RCC 7860 (cell line): ENCODE measurements around the gene SLC35F1.

Experiments used
- DNase-seq: peaks from one replicate; pipeline ENCODE4 v3.0.0-alpha.2; 2015; ENCODE audit warnings: low spot score
- FAIRE-seq: peaks from 2 replicates; lab custom pipeline; 2012; peaks lifted over from hg19 to GRCh38; lab: Jason Lieb, UNC

SLC35F1 gene

GRCh38 chr6:118249680-118250079 is 342.6 kb downstream of the SLC35F1 start:
- DNase-seq (no peak), FAIRE-seq (no peak)

GRCh38 chr6:118252474-118252873 is 345.4 kb downstream of the SLC35F1 start:
- FAIRE-seq, result no peak
- no peak for DNase-seq

DNA sequence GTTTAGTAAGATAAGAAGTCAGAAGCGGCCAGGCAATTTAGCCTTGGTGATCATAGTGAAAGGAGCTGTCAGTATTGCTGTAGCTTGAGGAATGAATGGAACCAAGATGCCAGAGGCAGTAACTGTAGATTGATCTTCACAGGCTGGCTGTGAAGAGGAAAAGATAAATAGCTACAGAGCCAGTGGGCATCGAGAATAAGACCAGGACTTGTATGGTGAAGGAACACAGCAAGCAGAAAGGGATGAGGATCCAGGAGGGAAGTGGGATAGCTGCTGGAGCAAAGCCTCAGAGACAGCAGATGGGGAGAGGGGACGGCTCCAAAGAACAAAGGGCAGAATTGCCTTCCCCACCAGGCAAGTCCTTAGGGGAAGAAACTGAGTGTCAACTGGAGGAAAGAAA is 346.7 kb downstream of the SLC35F1 start:
- FAIRE-seq (no peak), DNase-seq (no peak)

GRCh38 chr6:118260833-118261232 is 353.8 kb downstream of the SLC35F1 start:
- FAIRE-seq (no peak), DNase-seq (no peak)

DNA sequence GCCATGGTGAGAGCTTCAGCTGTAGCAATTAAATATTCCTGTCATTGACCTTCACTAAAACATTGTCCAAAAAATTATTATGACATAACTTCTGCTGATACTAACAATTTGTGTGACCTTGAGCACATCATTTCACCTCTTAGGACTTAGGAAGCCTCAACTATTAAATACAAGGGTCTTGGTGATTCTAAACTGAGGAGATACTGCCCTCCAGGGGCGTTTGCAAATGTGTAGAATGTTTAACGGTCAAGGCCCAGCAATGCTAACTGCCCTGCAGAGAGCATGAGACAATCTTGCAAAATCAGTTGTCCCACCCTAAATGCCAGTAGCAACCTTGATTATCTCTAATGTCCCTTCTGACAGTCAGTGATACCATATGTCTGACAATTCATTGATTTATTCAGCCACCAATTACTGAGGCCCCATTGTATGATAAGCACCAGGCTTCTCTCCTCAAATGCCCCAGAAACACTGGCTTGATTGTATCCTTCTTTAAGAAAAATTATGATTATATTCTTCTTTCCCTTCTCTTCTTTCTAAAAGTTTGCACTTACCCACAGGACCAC is 356.9 kb downstream of the SLC35F1 start:
- DNase-seq, result no peak
- no peak for FAIRE-seq

GRCh38 chr6:118269659-118270058 is 362.6 kb downstream of the SLC35F1 start:
- FAIRE-seq (no peak), DNase-seq (no peak)

- FAIRE-seq, result no peak
- no peak for DNase-seq
Observed at GRCh38 chr6:118277631-118278030, 370.6 kb downstream of the SLC35F1 start.

DNA sequence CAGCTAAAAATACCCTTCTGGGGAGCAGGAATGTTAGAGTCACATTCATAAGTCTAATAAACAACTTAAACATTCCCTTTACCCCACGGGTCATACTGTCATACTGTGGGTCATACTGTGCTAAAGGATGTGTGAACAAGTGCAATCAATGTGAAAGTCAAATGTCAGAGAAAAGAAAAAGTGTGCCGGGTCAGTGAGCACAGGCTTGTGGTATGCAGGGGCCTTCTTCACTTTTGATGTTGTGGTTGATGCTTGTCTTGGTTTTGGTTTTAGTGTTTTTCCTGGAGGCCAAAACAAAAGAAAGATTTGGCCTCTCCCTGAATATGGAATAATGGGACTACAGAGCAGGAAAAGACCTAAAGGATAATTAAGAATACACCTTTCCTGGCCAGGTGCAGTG is 373.1 kb downstream of the SLC35F1 start:
- no peak for FAIRE-seq
- peak; percentile 5 for DNase-seq

GRCh38 chr6:118281291-118281690 is 374.2 kb downstream of the SLC35F1 start:
- FAIRE-seq (no peak), DNase-seq (no peak)

DNA sequence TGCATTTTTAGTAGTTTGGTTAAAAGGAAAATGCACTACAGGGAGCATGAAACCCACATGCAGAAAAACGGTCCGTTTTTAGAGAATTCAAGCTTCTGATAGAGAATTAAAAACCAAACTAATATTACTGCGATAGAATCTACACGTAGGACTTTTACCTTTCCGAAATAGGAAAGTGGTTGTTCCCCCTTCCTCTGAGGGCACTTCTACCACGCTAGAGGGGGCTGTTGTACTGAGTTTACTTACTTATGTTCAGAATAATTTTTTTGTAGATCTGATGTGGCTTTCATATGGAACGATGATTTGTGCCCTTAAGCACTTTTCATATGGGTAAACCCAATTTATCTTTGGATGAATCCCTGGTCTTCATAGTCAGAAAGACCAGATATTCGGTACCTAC is 376.7 kb downstream of the SLC35F1 start:
- FAIRE-seq (peak; percentile 28), DNase-seq (peak; percentile 35)

- no peak for FAIRE-seq
- no peak for DNase-seq
Observed at GRCh38 chr6:118284736-118285360, 377.8 kb downstream of the SLC35F1 start.

DNA sequence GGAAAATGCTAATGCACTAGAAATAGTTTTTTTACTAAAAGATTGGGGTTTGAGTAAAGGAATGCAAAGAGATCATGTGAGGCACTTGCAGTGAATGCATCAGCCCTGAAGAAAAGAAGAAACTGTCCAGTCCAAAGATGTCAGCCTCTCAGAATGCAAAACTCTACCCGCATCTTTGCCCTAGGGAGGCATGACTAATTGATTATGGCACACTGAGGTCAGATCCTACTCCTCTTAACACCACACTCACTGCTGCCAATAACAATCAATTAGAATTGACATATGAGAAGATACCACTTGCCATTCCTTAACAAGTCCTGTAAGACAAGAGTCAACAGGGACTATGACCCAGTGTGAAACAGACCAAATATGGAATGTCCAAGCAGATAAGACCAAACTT is 378.7 kb downstream of the SLC35F1 start:
- FAIRE-seq, result no peak
- DNase-seq, result no peak

DNA sequence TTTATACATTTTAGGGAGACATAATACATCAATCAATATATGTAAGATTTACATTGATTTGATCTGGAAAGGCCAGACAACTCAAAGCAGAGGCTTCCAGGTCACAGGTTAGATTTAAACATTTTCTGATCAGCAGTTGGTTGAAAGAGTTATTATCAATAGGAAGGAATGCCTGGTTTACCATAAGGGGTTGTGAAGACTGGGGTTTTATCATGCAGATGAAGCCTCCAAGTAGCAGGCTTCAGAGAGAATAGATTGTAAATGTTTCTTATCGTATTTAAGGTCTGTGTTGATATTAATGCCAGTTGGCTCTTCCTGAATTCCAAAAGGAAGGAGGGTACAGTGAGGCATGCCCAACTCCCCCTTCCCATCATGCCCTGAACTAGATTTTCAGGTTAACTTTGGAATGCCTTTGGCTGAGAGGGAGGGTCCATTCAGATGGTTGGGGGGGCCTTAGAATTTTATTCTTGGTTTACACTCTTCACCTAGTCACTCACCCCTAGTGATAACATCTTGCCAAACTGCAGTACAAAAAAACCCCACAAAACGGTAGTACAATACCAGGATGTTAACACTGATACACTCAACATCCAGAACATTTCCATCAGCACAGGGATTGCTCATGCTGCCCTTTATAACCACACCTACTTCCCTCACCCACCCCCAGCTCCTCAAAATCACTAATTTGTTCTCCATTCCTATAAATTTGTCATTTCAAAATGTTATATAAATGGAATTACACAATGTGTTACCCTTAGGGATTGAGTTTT is 381.5 kb downstream of the SLC35F1 start:
- FAIRE-seq, result no peak
- no peak for DNase-seq

DNA sequence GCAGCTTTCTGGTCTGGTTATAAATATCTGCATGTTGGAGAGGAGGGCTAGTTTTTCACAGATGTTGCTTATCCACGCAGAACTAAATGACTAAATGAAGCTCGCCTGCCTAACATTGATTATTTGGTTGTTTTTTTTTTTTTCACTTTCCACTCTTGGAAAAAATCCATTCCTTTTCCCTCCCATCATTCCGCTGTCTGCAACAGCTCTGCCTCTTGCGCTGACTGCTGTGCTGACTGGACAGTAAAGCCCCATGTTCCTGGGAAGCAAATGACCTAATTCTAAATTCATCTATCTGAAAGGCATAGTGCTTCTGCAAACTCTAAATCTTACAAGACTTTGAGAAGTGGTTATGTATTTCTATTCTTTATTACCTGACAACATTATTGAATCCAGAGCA is 385.5 kb downstream of the SLC35F1 start:
- DNase-seq, result no peak
- FAIRE-seq, result no peak

DNA sequence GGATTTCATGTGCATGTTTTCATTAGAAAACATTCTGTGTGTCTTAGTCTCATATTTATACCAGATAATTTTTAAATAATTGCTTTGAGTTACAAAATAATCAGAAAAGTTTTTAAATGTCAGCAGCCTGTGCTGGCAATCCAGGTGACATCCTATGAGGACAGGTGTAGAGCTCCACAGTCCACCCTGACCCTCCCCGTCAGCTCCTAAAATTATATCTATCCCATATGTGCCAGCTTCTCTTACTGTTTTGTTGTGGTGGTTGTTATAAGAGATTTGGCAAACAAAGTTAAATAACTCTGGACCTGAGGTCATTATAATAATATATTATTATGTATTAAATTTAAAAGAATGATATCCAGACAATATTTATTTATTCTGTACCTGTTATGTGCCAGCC is 387.8 kb downstream of the SLC35F1 start:
- DNase-seq (no peak), FAIRE-seq (no peak)

DNA sequence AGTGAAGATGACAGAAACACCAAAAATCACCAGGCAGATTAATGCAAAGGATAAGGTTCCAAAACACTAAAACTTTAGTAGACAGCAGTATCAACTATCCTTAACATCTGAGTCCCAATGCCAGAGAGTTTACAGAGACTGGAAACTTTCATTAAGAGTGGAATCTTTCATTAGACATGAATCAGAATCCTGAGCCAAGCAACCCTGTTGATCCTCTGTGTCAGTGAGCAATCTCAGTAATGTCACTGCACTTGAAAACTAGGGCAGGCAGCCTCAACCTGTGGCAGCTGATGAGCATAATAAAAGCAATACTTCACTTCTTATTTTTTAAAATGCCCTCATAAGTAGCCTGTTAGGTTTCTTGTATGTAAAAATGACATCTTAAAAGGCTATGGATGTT is 388.3 kb downstream of the SLC35F1 start:
- DNase-seq, result no peak
- no peak for FAIRE-seq

- no peak for DNase-seq
Observed at GRCh38 chr6:118296129-118296901, 389.3 kb downstream of the SLC35F1 start.

GRCh38 chr6:118297821-118298220 is 390.8 kb downstream of the SLC35F1 start:
- DNase-seq, result no peak
- FAIRE-seq, result no peak

More at GRCh38 chr6:118296129-118296901, 389.3 kb downstream of the SLC35F1 start:
- no peak for FAIRE-seq

DNA sequence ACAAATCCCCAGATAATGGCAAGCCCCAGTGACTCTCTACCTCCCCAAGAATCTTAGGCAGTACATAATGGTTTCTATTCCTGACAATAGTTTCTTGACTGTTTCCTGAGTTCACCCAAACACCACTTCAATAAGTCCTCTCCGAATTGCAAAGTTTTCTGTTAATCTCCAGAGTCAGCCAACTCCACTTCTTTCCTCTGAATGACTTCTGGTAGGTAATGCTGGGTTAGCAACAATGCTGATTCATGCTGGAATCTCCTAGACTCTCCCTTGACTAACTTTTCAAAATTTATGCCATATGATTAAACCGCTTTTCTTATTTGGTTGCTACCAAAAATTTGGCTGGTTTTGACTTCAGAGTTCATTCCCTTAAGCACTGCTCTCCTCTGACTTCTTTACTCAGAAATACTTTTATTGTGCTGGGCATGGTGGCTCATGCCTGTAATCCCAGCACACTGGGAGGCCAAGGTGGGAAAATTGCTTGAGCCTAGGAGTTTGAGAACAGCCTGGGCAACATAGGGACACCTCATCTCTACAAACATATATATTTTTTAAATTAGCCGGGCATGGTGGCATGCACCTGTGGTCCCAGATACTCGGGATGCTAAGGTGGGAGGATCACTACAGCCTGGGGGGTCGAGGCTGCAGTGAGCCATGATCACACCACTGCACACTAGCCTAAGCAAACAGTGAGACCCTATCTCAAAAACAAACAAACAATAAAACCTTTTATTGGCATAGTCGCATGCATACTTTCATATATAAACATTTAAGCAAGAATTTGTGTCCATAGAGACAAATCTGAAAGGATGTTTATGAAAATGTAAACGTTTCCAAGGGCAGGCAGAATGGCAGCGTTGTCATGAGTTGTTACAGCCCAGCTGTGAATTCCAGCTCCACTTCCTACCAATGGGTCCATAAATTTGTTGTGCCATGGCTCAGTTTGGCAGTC is 391.7 kb downstream of the SLC35F1 start:
- no peak for DNase-seq
- no peak for FAIRE-seq

DNA sequence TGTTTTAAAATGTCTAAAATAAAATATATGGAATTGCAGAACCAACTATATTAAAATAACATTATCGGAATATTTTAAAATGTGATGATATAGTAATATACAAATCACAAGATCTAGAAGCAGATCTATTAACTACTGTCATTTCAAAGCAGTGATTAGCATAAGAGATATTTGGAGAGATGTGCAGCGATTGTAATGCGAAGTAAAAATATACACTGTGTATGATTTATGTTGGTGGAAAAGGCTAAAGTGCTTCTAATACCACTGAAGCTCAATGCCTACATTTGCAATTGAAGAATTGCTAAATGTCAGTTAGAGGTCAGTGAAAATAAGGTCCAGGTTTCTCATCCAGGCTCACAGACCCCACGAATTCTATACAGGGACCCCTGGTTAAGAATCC is 392.4 kb downstream of the SLC35F1 start:
- no peak for FAIRE-seq
- DNase-seq, result no peak
